Liver (tissue), 9 donors: ENCODE measurements around the gene KANSL1. TPM values are rescaled to one million over a fixed set of nuclear protein-coding genes. Genes with fewer than 3 reads are reported as not detected.

Experiments
- DNase-seq: peaks from one replicate; pipeline ENCODE4 v3.0.0-alpha.2; 2017; ENCODE audit warnings: low spot score
- H3K27ac ChIP-seq, 2 donors: one replicate each; pipeline ENCODE4 v1.7.0; 2013; ENCODE audit warnings: inconsistent platforms in 2 of 2, low read length in 2 of 2, control low read depth in 1 of 2, low read depth in 1 of 2, mild to moderate bottlenecking in 1 of 2
- H3K27me3 ChIP-seq, 4 donors: one replicate each; pipeline versions ENCODE4 v1.6.1 to v1.7.0; 2013; ENCODE audit warnings: low read length in 3 of 4, inconsistent platforms in 1 of 4, mild to moderate bottlenecking in 1 of 4, moderate library complexity in 1 of 4; ENCODE audit not compliant: control insufficient read depth in 4 of 4, insufficient read depth in 4 of 4
- H3K36me3 ChIP-seq, 4 donors: one replicate each; pipeline versions ENCODE4 v1.6.1 to v1.7.0; 2013; ENCODE audit warnings: low read length in 3 of 4, mild to moderate bottlenecking in 3 of 4, low read depth in 1 of 4, moderate library complexity in 1 of 4; ENCODE audit not compliant: control insufficient read depth in 4 of 4, insufficient read depth in 3 of 4
- H3K4me1 ChIP-seq, 4 donors: one replicate each; pipeline versions ENCODE4 v1.6.1 to v1.7.0; 2013; ENCODE audit warnings: low read length in 3 of 4, mild to moderate bottlenecking in 3 of 4, moderate library complexity in 1 of 4; ENCODE audit not compliant: control insufficient read depth in 4 of 4, insufficient read depth in 4 of 4
- H3K4me3 ChIP-seq, 3 donors: one replicate each; pipeline versions ENCODE4 v1.6.1 to v1.7.0; 2013; ENCODE audit warnings: low read length in 3 of 3, control low read depth in 1 of 3, low read depth in 1 of 3, mild to moderate bottlenecking in 1 of 3
- H3K9ac ChIP-seq, 2 donors: one replicate each; pipeline ENCODE4 v1.7.0; 2013; ENCODE audit warnings: low read length in 2 of 2, mild to moderate bottlenecking in 2 of 2, moderate library complexity in 2 of 2, control low read depth in 1 of 2, low read depth in 1 of 2
- H3K9me3 ChIP-seq, 4 donors: one replicate each; pipeline versions ENCODE4 v1.6.1 to v1.7.0; 2013; ENCODE audit warnings: low read length in 3 of 4; ENCODE audit not compliant: control insufficient read depth in 4 of 4
- FOXA2 ChIP-seq: IDR thresholded peaks from 2 replicates; pipeline ENCODE4 v1.6.1; 2016; ENCODE audit warnings: antibody characterized with exemption
- JUND ChIP-seq, 2 donors: IDR thresholded peaks; 2 replicates each; pipeline ENCODE4 v1.6.1; 2016; ENCODE audit warnings: antibody characterized with exemption in 2 of 2
- NR2F2 ChIP-seq: IDR thresholded peaks from 2 replicates; pipeline ENCODE4 v1.6.1; 2016; ENCODE audit warnings: antibody characterized with exemption
- RXRA ChIP-seq, 2 donors: IDR thresholded peaks; 2 replicates each; pipeline ENCODE4 v1.6.1; 2017 to 2018; ENCODE audit warnings: antibody characterized with exemption in 2 of 2, mild to moderate bottlenecking in 1 of 2
- SP1 ChIP-seq: IDR thresholded peaks from 2 replicates; pipeline ENCODE4 v1.6.1; 2018; ENCODE audit warnings: antibody characterized with exemption, mild to moderate bottlenecking
- TAF1 ChIP-seq: conservative IDR thresholded peaks from 2 replicates; pipeline ENCODE4 v1.6.1; 2016; ENCODE audit warnings: antibody characterized with exemption, mild to moderate bottlenecking
- YY1 ChIP-seq: IDR thresholded peaks from 2 replicates; pipeline ENCODE4 v1.6.1; 2016; ENCODE audit warnings: antibody characterized with exemption, mild to moderate bottlenecking
- WGBS: extraction: QIAGEN DNeasy Blood & Tissue Kit; methylation state at CpG from one replicate; pipeline ENCODE4 v1.1.7; 2013; 5-methylcytosine and 5-hydroxymethylcytosine counted together
- polyA plus RNA-seq, 2 donors: library from polyadenylated mRNA; stranded (reverse) in 1 of 2; unstranded in 1 of 2; fragments of 200-250 nt in 1 of 2; fragments of >200 nt in 1 of 2; fragmentation: Nextera tagmentation in 1 of 2; extraction: Ambion mirVana in 1 of 2; gene quantifications; one replicate each; pipeline versions ENCODE4 v1.2.1 to v1.2.3, GENCODE V29; 2013 to 2015
- total RNA-seq, 2 donors: library from RNA; depleted of rRNA; stranded (reverse); fragments of >200 nt; gene quantifications; one replicate each; pipeline ENCODE4 v1.2.3, GENCODE V29; 2014
- TF ChIP-seq, protein P1 (sequence below): IDR thresholded peaks from 2 replicates; pipeline ENCODE4 v1.6.1; 2016; ENCODE audit warnings: antibody characterized with exemption
- TF ChIP-seq, protein P2 (sequence below): IDR thresholded peaks from 2 replicates; pipeline ENCODE4 v1.6.1; 2016; ENCODE audit warnings: antibody characterized with exemption
- TF ChIP-seq, protein P3 (sequence below): fragments of 150-350 bp; IDR thresholded peaks from 2 replicates; pipeline ENCODE4 v1.5.1; 2017; ENCODE audit warnings: improper control_type of control experiment, low read depth, low read length; ENCODE audit not compliant: missing input control
- donor health status: healthy.
- donor health status: healthy.
- donor health status: healthy.
- donor health status: healthy.
- donor health status: healthy.

Gene KANSL1
- total and polyA plus RNA-seq, 4 donors, result 5.5 to 86.3 (median 24.0) TPM

- H3K9ac ChIP-seq, result no peak overlapping the region
- H3K36me3 ChIP-seq, result peaks cover 6 to 67% (median 47%) of the 10 kb centered on the region in 4 donors
- peaks cover 0 to 7% (median 2%) of the 10 kb centered on the region in 4 donors for H3K4me1 ChIP-seq
- whole genome bisulfite sequencing, result 75% methylated on average over 5 of the region's 5 CpGs
- DNase-seq, result no peak
- no peaks in the 10 kb centered on the region for H3K27me3 ChIP-seq
- H3K4me3 ChIP-seq, result no peak overlapping the region
- H3K27ac ChIP-seq, result no peak overlapping the region
- TF ChIP-seq RXRA (IDR thresholded peaks at IDR 0.05), result peak in 1 of 2 donors; percentile 15
- no peak for TF ChIP-seq TAF1
- no peaks in the 10 kb centered on the region for H3K9me3 ChIP-seq
Measured at GRCh38 chr17:46039592-46040186, 153.5 kb downstream of the KANSL1 start.

- no peaks in the 10 kb centered on the region for H3K9me3 ChIP-seq
- peaks cover 6 to 75% (median 52%) of the 10 kb centered on the region in 4 donors for H3K36me3 ChIP-seq
- no peaks in the 10 kb centered on the region for H3K27me3 ChIP-seq
- no peak overlapping the region for H3K4me3 ChIP-seq
- H3K4me1 ChIP-seq, result peaks cover 0 to 3% (median 0%) of the 10 kb centered on the region in 4 donors
- H3K27ac ChIP-seq, result no peak overlapping the region
- no peak for DNase-seq
- 94% methylated on average over 12 of the region's 12 CpGs for WGBS
- TF ChIP-seq NR2F2 (no peak), TAF1 (no peak), RXRA (IDR thresholded peaks at IDR 0.05) (no peak), JUND (IDR thresholded peaks at IDR 0.05) (no peak), YY1 (no peak), FOXA2 (no peak), SP1 (no peak)
- TF ChIP-seq, protein P1, sequence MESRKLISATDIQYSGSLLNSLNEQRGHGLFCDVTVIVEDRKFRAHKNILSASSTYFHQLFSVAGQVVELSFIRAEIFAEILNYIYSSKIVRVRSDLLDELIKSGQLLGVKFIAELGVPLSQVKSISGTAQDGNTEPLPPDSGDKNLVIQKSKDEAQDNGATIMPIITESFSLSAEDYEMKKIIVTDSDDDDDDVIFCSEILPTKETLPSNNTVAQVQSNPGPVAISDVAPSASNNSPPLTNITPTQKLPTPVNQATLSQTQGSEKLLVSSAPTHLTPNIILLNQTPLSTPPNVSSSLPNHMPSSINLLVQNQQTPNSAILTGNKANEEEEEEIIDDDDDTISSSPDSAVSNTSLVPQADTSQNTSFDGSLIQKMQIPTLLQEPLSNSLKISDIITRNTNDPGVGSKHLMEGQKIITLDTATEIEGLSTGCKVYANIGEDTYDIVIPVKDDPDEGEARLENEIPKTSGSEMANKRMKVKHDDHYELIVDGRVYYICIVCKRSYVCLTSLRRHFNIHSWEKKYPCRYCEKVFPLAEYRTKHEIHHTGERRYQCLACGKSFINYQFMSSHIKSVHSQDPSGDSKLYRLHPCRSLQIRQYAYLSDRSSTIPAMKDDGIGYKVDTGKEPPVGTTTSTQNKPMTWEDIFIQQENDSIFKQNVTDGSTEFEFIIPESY, result no peak
- TF ChIP-seq, protein P2, sequence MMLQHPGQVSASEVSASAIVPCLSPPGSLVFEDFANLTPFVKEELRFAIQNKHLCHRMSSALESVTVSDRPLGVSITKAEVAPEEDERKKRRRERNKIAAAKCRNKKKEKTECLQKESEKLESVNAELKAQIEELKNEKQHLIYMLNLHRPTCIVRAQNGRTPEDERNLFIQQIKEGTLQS, result no peak
- TF ChIP-seq, protein P3, sequence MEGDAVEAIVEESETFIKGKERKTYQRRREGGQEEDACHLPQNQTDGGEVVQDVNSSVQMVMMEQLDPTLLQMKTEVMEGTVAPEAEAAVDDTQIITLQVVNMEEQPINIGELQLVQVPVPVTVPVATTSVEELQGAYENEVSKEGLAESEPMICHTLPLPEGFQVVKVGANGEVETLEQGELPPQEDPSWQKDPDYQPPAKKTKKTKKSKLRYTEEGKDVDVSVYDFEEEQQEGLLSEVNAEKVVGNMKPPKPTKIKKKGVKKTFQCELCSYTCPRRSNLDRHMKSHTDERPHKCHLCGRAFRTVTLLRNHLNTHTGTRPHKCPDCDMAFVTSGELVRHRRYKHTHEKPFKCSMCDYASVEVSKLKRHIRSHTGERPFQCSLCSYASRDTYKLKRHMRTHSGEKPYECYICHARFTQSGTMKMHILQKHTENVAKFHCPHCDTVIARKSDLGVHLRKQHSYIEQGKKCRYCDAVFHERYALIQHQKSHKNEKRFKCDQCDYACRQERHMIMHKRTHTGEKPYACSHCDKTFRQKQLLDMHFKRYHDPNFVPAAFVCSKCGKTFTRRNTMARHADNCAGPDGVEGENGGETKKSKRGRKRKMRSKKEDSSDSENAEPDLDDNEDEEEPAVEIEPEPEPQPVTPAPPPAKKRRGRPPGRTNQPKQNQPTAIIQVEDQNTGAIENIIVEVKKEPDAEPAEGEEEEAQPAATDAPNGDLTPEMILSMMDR, result no peak
- H3K9ac ChIP-seq, result no peak overlapping the region
Measured at GRCh38 chr17:46038937-46039336, 154.3 kb downstream of the KANSL1 start.

- Histone ChIP-seq H3K27ac (no peak overlapping the region), H3K4me1 (peaks cover 0 to 3% (median 0%) of the 10 kb centered on the region in 4 donors), H3K27me3 (no peaks in the 10 kb centered on the region), H3K9me3 (no peaks in the 10 kb centered on the region), H3K9ac (no peak overlapping the region), H3K36me3 (peaks cover 8 to 80% (median 57%) of the 10 kb centered on the region in 4 donors), H3K4me3 (no peak overlapping the region)
- TF ChIP-seq JUND (IDR thresholded peaks at IDR 0.05), result no peak
- WGBS, result 94% methylated on average over 6 of the region's 6 CpGs
- no peak for DNase-seq
Measured at GRCh38 chr17:46038414-46038813, 154.8 kb downstream of the KANSL1 start.
